ENCODE measurements around the gene ZC3H7A.

- no peak for TF ChIP-seq TAF1 (IDR thresholded peaks at IDR 0.05; ENCODE audit: low read depth)
- no peak for TF ChIP-seq ZBTB7A (IDR thresholded peaks at IDR 0.05; ENCODE audit: low read depth)
- TF ChIP-seq CREB1 (IDR thresholded peaks at IDR 0.05; ENCODE audit: low read depth), result no peak
- TF ChIP-seq REST (IDR thresholded peaks at IDR 0.05; ENCODE audit: low read depth), result no peak
- TF ChIP-seq TCF12 (IDR thresholded peaks at IDR 0.05; ENCODE audit: low read depth), result no peak
- TF ChIP-seq RAD21 (IDR thresholded peaks at IDR 0.05; ENCODE audit: low read depth), result no peak
- TF ChIP-seq NFIC (IDR thresholded peaks at IDR 0.05), result no peak
- TF ChIP-seq EP300 (IDR thresholded peaks at IDR 0.05; ENCODE audit: borderline replicate concordance), result no peak
- TF ChIP-seq YY1 (IDR thresholded peaks at IDR 0.05; ENCODE audit: low read depth), result no peak
- TF ChIP-seq MAX (IDR thresholded peaks at IDR 0.05), result no peak
- TF ChIP-seq EGR1 (IDR thresholded peaks at IDR 0.05), result no peak
- TF ChIP-seq FOXM1 (IDR thresholded peaks at IDR 0.05; ENCODE audit: borderline replicate concordance, low read depth), result no peak
- no peak for TF ChIP-seq CEBPB (IDR thresholded peaks at IDR 0.05)
These were observed 28.2 kb downstream of the ZC3H7A start for GRCh38 chr16:11768849-11769248.

Data from Ishikawa (cell line).